GM21381 (cell line): ENCODE measurements around the gene OR4D2.
"Not testable (repeated sequence)": the region's sequence is repeated elsewhere in the genome, so short reads cannot be mapped to it uniquely, and the experiment has no call there.

ENCODE experiments used
- ATAC-seq: cut with Tn5 transposase; IDR thresholded peaks from one replicate; pipeline ENCODE4 v1.9.1; 2021; ENCODE audit warnings: mild to moderate bottlenecking, moderate library complexity; ENCODE audit not compliant: unreplicated experiment

The OR4D2 gene

GRCh38 chr17:58166682-58167081 is at the start of gene OR4D2:
Gene OR4D2 (plus strand): TSS chr17:58166982. CDS start chr17:58169656, 2,674 bp downstream.
- no peak for ATAC-seq

- no peak for ATAC-seq
Measured at GRCh38 chr17:58117382-58117781, 49.4 kb upstream of the OR4D2 start.

- ATAC-seq, result no peak
Measured at GRCh38 chr17:58119491-58119890, 47.3 kb upstream of the OR4D2 start.

- no peak for ATAC-seq
Measured at GRCh38 chr17:58120195-58120822, 46.5 kb upstream of the OR4D2 start.

- no peak for ATAC-seq
Measured at GRCh38 chr17:58121925-58122324, 44.9 kb upstream of the OR4D2 start.

- ATAC-seq, result no peak
Measured at GRCh38 chr17:58127846-58128245, 38.9 kb upstream of the OR4D2 start.

GRCh38 chr17:58132697-58133096 is 34.1 kb upstream of the OR4D2 start:
- ATAC-seq, result not testable (repeated sequence)

- no peak for ATAC-seq
Measured at GRCh38 chr17:58136669-58137279, 30.0 kb upstream of the OR4D2 start.

GRCh38 chr17:58141505-58141904 is 25.3 kb upstream of the OR4D2 start:
- no peak for ATAC-seq

GRCh38 chr17:58143335-58143734 is 23.4 kb upstream of the OR4D2 start:
- ATAC-seq, result not testable (repeated sequence)

GRCh38 chr17:58144801-58145200 is 22.0 kb upstream of the OR4D2 start:
- no peak for ATAC-seq

- ATAC-seq, result no peak
Measured at GRCh38 chr17:58147930-58148434, 18.8 kb upstream of the OR4D2 start, which contains the start of gene OR4D1. Gene OR4D1 (plus strand): TSS chr17:58148384. CDS start chr17:58155154, 6,770 bp downstream.

GRCh38 chr17:58148609-58149008 is 18.2 kb upstream of the OR4D2 start:
- no peak for ATAC-seq

- no peak for ATAC-seq
Measured at GRCh38 chr17:58150394-58150793, 16.4 kb upstream of the OR4D2 start.

GRCh38 chr17:58153046-58153445 is 13.7 kb upstream of the OR4D2 start:
- no peak for ATAC-seq

- no peak for ATAC-seq
Measured at GRCh38 chr17:58153671-58154070, 13.1 kb upstream of the OR4D2 start.

GRCh38 chr17:58156839-58157803 is 9.7 kb upstream of the OR4D2 start:
- no peak for ATAC-seq

- no peak for ATAC-seq
Measured at GRCh38 chr17:58158181-58158580, 8.6 kb upstream of the OR4D2 start.

GRCh38 chr17:58161566-58161965 is 5.2 kb upstream of the OR4D2 start:
- ATAC-seq, result no peak

GRCh38 chr17:58165981-58166380 is 801 bp upstream of the OR4D2 start:
- ATAC-seq, result no peak

GRCh38 chr17:58170622-58171021 is 3.8 kb downstream of the OR4D2 start:
- ATAC-seq, result no peak
